ENCODE measurements around the gene CDKAL1.

- TF ChIP-seq CTCF (IDR thresholded peaks at IDR 0.05) (no peak), POLR2A (IDR thresholded peaks at IDR 0.05) (no peak), POLR2AphosphoS5 (IDR thresholded peaks at IDR 0.05; ENCODE audit: insufficient read depth in 1 of 2, low read depth in 1 of 2) (no peak)
Observed at GRCh38 chr6:21137700-21138335, 603.6 kb downstream of the CDKAL1 start.

Data from vagina (tissue), 2 donors.